NCI-H1092 treated with DMSO at 0.1 percent for 48 hours (cell line): ENCODE measurements around the gene GSTO2.
A peak's percentile ranks its signal among the peaks of the same experiment; 100 is the strongest.

ENCODE experiments used
- DNase-seq: peaks from one replicate; lab custom pipeline; 2025; lab: John Stamatoyannopoulos, UW

The GSTO2 gene

GRCh38 chr10:104340641-104341040 lies 71.7 kb downstream of the GSTO2 start:
- no peak for DNase-seq

- no peak for DNase-seq
These were observed 74.0 kb downstream of the GSTO2 start for GRCh38 chr10:104342941-104343411.

- DNase-seq = no peak
These were observed 75.2 kb downstream of the GSTO2 start for GRCh38 chr10:104344219-104344618.

- no peak for DNase-seq
These were observed 76.5 kb downstream of the GSTO2 start for GRCh38 chr10:104345515-104345914.

- DNase-seq = no peak
These were observed 77.0 kb downstream of the GSTO2 start for GRCh38 chr10:104345941-104346340.

GRCh38 chr10:104347295-104348045 lies 78.5 kb downstream of the GSTO2 start:
- DNase-seq = no peak

GRCh38 chr10:104348601-104349000 lies 79.6 kb downstream of the GSTO2 start:
- DNase-seq = no peak

GRCh38 chr10:104349623-104350126 lies 80.7 kb downstream of the GSTO2 start:
- no peak for DNase-seq

- DNase-seq = peak; percentile 40
These were observed 81.2 kb downstream of the GSTO2 start for GRCh38 chr10:104350127-104350635.

GRCh38 chr10:104351061-104351702 lies 82.2 kb downstream of the GSTO2 start:
- no peak for DNase-seq

- DNase-seq = no peak
These were observed 82.9 kb downstream of the GSTO2 start for GRCh38 chr10:104351919-104352318.

GRCh38 chr10:104353325-104354048 lies 84.5 kb downstream of the GSTO2 start, which contains the start of gene CFAP58:
TSS of gene CFAP58 (plus strand) at chr10:104353833. CDS start at chr10:104353898, 65 bp downstream.
- peak; percentile 83 for DNase-seq
